Measurements from ENCODE around the gene RHOXF1.
"Not testable (repeated sequence)": the region's sequence is repeated elsewhere in the genome, so short reads cannot be mapped to it uniquely, and the experiment has no call there.

RHOXF1 gene

GRCh38 chrX:120115438-120115963 is at the start of gene RHOXF1:
Gene RHOXF1, minus strand, starts transcription at chrX:120115913. Its CDS starts 51 bp downstream, at chrX:120115862.
- DNase-seq, result no peak

DNA sequence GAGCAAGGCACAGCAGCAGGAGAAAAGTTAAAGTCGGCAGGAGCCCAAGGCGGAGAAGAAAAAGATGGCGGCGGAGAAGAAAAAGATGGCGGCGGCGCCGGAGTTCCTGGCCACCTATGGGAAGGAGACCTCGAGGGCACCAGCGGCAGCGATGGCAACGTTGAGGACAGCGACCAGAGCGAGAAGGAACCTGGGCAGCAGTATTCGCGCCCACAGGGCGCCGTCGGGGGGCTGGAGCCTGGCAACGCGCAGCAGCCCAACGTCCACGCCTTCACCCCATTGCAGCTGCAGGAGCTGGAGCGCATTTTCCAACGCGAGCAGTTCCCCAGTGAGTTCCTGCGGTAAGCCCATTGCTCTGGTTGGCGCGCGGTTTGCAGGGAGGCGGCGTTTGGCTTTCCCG is 43.4 kb upstream of the RHOXF1 start:
- not testable (repeated sequence) for DNase-seq

DNA sequence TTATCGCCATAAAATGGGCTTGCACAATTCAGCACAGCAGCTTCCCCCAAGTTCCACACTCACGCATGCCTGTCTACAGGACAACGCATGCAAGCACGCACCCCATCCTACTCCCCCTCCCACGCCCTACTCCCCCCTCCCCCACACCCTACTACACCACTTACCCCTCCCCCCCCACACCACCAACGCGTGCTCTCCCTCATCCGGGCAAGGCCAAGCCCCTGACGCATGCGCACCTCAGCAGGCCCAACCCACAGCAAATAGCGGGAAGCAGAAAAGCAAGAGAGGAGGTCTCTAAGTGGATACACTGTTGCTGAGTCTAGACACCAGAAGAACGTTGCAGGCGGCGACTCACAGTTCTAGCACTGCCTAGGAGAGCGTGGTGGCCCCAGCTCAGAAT is 42.6 kb upstream of the RHOXF1 start, which contains the start of gene RHOXF2:
TSS of gene RHOXF2 (plus strand) at position 301 of the 400 bp plus-strand sequence. CDS start 138 bp downstream, outside the sequence.
- not testable (repeated sequence) for DNase-seq

GRCh38 chrX:120150109-120150744 is 34.5 kb upstream of the RHOXF1 start:
- DNase-seq, result not testable (repeated sequence)

DNA sequence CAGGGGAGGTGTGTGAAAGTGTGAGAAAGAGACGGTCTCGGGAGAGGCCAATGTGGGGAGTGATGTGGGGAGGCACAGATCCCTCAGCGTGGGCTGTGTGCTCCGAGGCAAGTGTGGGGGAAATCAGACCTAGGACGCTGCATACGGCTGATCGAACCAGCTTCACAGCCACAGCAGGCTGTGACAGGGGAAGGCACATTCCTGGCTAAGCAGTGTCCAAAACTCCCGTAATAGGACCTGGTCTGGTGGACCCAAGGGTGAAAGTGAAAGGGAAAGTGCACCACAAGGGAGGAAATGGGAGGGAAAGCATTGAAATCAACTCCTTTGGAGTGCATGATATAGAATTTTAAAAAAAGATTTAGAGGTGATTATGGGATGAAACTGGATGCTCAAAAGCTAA is 31.8 kb upstream of the RHOXF1 start:
- no peak for DNase-seq

GRCh38 chrX:120146323-120146722 is 30.6 kb upstream of the RHOXF1 start:
- not testable (repeated sequence) for DNase-seq

- DNase-seq, result no peak
These were observed 29.7 kb upstream of the RHOXF1 start for GRCh38 chrX:120145295-120145925.

- peak in 7 of 58 donors; percentile 0 to 3 (median 2) for DNase-seq
These were observed 28.6 kb upstream of the RHOXF1 start for GRCh38 chrX:120144178-120144844.

DNA sequence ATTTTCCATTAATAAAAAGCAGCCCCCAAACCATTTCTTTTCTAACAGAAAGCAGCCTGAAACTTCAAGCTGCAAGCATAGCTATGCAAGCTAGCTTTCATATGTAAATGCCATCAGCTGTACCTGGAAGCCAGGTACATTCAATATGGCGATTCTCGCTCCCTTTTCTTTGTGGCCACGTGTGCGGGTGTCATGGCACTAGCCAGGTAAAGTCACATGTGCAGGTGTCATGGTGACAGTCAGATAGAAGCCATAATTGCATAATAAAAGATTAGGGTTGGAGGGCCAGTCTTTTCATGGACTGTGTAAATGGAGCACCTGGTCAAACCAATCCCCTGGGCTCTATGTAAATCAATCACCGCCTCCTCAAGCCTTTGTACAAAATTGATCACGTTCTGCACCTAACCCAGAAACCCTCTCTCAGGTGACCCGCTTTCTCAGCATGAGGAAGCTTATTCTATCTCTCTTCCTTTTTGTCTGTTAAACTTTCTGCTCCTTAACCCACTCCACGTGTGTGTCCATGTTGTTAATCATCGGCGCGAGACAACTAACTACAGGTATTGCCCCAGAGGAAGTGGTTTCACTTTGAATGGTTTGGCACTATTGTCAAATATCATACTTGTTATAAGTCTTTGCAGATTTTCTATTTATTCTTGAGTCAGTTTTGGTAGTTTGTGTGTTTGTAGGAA is 24.7 kb upstream of the RHOXF1 start:
- no peak for DNase-seq

DNA sequence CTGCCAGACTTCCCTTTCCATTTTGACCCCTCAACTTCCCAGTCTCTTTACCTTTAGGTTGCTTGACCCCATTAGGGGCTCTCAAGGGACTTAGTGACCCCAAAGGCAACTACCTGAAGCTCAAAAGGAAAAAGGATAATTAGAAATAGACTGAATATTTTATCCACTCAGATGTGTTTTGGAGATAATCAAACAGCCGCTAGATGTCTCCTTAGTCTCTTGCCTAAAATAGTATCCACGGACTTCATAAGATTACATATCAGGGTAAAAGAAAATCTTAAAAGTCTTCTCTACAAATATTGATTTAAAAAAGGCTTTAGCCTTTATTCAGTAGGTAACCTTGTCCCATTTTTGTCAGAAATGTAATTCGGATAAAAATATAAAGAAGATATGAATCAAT is 21.7 kb upstream of the RHOXF1 start:
- DNase-seq, result no peak

- DNase-seq, result no peak
These were observed 21.1 kb upstream of the RHOXF1 start for GRCh38 chrX:120136840-120137239.

- DNase-seq, result no peak
These were observed 20.4 kb upstream of the RHOXF1 start for GRCh38 chrX:120136128-120136527.

- not testable (repeated sequence) for DNase-seq
These were observed 12.7 kb upstream of the RHOXF1 start for GRCh38 chrX:120128306-120128846.

DNA sequence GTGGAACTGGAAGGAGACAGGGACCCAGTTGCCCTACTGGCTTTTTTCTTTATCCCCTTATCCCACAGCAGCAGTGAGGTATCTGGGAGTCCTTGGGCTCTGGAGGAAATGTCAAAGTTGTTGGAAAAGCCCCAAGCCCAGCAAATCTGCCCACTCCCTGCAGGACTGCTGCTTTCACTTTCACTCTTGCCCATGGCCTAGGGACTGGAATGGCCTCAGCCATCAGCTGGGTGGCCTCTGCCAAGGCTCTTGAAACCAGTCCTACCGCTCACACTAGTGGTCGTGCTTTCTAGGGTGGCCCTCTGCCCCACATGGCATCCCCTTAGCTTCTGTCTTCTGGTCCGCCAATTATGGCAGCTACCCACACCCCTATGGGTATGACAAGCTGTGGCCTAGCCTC is 9.7 kb upstream of the RHOXF1 start:
- DNase-seq, result peak in 1 of 58 donors; percentile 5

GRCh38 chrX:120120223-120120622 is 4.5 kb upstream of the RHOXF1 start:
- DNase-seq, result no peak

- no peak for DNase-seq
These were observed 4.1 kb downstream of the RHOXF1 start for GRCh38 chrX:120111611-120112010.

DNA sequence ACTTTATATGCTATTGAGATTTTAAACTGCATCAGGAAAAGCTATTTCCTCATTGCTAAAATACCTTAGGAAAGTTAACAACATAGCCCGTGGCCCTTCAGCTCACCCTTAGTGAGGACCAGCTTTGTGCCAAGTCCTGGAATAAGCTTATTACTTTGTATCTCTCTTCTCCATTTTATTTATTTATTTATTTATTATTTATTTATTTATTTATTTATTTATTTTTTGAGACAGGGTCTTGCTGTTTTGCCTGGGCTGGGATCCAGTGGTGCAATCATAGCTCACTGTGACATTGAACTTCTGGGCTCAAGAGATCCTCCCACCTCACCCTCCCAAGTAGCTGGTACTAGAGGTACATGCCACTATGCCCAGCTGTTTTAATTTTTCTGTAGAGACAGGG is 6.3 kb downstream of the RHOXF1 start:
- no peak for DNase-seq

DNA sequence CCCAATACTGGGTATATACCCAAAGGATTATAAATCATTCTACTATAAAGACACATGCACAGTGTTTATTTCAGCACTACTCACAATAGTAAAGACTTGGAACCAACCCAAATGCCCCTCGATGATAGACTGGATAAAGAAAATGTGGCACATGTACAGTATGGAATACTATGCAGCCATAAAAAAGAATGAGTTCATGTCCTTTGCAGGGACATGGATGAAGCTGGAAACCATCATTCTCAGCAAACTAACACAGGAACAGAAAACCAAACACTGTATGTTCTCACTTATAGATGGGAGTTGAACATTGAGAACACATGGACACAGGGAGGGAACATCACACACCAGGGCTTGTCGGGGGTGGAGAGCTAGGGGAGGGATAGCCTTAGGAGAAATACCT is 11.0 kb downstream of the RHOXF1 start:
- not testable (repeated sequence) for DNase-seq

DNA sequence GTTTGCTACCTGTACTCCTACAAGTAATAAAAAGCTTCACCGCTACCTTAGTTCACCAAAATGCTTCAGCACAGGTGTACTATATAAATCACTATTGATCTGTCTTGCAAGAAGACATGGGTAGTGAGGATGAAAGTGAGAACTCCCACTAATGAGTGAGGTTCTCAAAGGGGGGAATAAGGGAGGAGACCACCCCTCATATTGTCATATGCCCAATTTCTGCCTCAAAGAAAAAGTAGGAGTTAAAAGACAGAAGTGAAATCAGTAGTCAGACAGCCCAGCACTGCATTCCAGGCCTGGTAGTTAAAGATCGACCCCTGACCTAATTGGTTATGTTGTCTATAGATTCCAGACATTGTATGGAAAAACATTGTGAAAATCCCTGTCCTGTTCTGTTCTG is 14.7 kb downstream of the RHOXF1 start:
- not testable (repeated sequence) for DNase-seq

- no peak for DNase-seq
These were observed 25.5 kb downstream of the RHOXF1 start for GRCh38 chrX:120090208-120090607.

Data from anterior cingulate cortex (tissue), 58 donors.